Suprapubic skin (tissue), 3 donors: Measurements from ENCODE around the gene SMAD2.

Experiments
- POLR2A ChIP-seq, 2 donors: fragments of 450-650 bp; IDR thresholded peaks; one replicate each; pipeline ENCODE4 v1.6.1; 2017; ENCODE audit warnings: antibody characterized with exemption in 2 of 2, mild to moderate bottlenecking in 2 of 2, moderate library complexity in 2 of 2
- TF ChIP-seq, protein P1 (sequence below), 2 donors: fragments of 200-600 bp in 1 of 2; fragments of 450-650 bp in 1 of 2; sonication (generic) in 1 of 2; IDR thresholded peaks; one replicate each; pipeline ENCODE4 v1.5.1; 2016 to 2019; ENCODE audit warnings: antibody characterized with exemption in 2 of 2, mild to moderate bottlenecking in 1 of 2, moderate library complexity in 1 of 2

DNA sequence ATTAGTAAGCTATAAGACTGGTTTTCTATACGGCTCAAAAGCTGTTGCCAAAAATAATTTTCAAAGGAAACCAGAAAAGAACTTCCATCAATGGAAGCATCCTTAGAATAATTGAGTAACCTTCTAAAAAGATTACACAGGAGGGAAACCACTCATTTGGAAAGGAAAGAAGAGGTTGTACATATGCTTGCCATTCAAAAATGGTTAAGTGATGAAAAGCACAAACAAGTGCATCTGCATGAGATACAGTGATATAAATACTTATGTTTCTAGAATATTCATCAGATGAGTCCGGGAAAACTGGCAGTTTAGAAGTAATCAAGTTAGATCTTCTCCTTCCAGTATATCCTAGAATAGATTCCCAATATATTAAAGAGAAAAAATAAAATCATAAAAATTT lies 20.1 kb upstream of the SMAD2 start:
- TF ChIP-seq POLR2A (IDR thresholded peaks at IDR 0.05), result no peak
- TF ChIP-seq, protein P1, sequence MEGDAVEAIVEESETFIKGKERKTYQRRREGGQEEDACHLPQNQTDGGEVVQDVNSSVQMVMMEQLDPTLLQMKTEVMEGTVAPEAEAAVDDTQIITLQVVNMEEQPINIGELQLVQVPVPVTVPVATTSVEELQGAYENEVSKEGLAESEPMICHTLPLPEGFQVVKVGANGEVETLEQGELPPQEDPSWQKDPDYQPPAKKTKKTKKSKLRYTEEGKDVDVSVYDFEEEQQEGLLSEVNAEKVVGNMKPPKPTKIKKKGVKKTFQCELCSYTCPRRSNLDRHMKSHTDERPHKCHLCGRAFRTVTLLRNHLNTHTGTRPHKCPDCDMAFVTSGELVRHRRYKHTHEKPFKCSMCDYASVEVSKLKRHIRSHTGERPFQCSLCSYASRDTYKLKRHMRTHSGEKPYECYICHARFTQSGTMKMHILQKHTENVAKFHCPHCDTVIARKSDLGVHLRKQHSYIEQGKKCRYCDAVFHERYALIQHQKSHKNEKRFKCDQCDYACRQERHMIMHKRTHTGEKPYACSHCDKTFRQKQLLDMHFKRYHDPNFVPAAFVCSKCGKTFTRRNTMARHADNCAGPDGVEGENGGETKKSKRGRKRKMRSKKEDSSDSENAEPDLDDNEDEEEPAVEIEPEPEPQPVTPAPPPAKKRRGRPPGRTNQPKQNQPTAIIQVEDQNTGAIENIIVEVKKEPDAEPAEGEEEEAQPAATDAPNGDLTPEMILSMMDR (IDR thresholded peaks at IDR 0.05), result no peak
